Measurements from ENCODE around the gene STXBP1.

STXBP1 gene

DNA sequence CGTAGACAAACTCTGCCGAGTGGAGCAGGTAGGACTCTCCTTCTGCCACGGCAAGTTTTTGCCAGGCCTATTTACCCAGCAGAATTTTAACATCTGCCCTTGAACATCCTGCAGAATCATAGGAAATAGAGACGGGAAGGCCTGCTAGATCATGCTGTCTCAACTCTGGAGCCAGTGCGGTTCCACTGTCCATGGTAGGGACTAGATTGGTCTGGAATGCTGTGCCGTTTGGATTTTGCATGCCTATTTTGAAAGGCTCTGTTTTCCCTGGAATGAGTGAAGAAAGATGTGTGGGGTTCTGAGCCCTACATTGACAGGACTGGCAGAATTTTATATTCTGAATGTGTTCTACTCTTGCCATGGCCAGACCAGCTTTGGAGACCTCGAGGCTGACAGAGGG is 61.2 kb downstream of the STXBP1 start:
- DNase-seq (ENCODE audit: extremely low read depth, low read depth), result no peak
- TF ChIP-seq, protein P1, sequence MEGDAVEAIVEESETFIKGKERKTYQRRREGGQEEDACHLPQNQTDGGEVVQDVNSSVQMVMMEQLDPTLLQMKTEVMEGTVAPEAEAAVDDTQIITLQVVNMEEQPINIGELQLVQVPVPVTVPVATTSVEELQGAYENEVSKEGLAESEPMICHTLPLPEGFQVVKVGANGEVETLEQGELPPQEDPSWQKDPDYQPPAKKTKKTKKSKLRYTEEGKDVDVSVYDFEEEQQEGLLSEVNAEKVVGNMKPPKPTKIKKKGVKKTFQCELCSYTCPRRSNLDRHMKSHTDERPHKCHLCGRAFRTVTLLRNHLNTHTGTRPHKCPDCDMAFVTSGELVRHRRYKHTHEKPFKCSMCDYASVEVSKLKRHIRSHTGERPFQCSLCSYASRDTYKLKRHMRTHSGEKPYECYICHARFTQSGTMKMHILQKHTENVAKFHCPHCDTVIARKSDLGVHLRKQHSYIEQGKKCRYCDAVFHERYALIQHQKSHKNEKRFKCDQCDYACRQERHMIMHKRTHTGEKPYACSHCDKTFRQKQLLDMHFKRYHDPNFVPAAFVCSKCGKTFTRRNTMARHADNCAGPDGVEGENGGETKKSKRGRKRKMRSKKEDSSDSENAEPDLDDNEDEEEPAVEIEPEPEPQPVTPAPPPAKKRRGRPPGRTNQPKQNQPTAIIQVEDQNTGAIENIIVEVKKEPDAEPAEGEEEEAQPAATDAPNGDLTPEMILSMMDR (IDR thresholded peaks at IDR 0.05; ENCODE audit: low read depth, low read length), result no peak

DNA sequence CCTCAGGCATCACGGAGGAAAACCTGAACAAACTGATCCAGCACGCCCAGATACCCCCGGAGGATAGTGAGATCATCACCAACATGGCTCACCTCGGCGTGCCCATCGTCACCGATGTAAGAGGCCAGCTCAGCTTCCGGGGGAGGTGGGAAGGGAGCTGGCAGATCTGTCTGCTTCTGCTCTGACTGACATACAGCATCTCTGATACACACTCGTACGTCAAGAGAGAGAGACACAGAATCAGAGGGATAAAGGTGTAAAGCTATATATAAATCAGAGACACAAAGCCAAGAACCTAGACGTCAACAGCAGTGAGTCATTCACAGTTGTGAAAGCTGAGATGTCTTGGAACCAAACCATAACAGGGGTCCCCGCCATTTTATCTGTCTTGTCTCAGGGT is 64.6 kb downstream of the STXBP1 start:
- DNase-seq (ENCODE audit: extremely low read depth, low read depth), result no peak
- TF ChIP-seq, protein P1 (IDR thresholded peaks at IDR 0.05; ENCODE audit: low read depth, low read length), result no peak

DNA sequence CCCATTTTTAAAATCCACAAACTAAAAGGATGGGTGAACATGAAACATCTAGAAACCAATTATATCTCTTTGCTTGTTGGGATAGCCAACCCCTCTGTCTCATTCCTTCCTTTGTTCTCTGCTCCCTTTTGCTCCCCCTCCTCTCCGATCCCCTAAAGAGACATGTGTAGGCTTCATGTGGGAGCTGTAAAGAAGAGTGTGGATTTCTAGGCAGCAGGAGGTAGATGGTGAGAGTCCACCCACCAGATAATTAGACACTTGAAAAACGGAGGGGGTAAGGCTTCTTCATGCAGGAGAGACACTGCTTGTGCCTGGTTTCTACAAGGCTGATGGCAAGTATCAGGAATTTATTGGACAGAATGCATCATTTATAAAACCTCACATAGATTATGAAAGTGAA is 67.4 kb downstream of the STXBP1 start:
- TF ChIP-seq, protein P1 (IDR thresholded peaks at IDR 0.05; ENCODE audit: low read depth, low read length), result no peak
- no peak for DNase-seq (ENCODE audit: extremely low read depth, low read depth)

DNA sequence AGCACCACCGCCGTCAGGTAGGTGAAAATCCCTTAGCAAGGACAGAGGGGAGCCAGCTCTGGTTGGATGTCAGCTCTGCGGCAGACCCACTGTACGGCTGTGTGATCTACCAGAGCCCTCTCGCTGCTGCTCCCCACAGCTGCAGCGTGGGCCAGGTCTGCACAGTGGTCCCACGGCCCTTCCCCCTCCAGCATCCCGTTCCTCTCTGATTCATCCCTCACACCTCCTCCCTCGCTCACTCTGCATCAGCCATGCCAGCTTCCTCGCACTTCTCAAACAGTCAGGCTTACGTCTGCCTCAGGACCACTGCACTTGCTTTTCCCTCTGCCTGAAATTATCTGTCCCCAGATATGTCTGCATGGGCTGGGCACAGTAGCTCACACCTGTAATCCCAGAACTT is 68.1 kb downstream of the STXBP1 start:
- TF ChIP-seq, protein P1 (IDR thresholded peaks at IDR 0.05; ENCODE audit: low read depth, low read length), result no peak
- DNase-seq (ENCODE audit: extremely low read depth, low read depth), result no peak

DNA sequence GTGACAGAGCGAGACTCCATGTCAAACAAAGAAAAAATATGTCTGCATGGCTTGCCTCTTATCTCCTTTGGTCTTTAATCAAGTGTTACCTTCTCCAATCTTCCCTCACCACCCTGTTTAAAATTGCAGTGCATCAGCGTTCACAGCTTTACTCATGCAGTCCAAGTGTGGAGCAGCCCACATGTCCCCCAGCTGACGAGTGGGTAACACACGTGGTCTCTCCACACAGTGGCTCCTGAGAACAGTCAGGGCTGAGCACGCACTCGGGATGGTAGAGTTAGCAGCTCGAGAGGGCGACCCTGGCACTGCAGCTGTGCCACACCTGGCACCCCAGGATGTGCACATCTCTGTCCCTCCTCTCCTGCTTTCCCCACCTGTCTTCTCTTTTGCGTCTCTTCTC is 68.8 kb downstream of the STXBP1 start:
- TF ChIP-seq, protein P1 (IDR thresholded peaks at IDR 0.05; ENCODE audit: low read depth, low read length), result no peak

DNA sequence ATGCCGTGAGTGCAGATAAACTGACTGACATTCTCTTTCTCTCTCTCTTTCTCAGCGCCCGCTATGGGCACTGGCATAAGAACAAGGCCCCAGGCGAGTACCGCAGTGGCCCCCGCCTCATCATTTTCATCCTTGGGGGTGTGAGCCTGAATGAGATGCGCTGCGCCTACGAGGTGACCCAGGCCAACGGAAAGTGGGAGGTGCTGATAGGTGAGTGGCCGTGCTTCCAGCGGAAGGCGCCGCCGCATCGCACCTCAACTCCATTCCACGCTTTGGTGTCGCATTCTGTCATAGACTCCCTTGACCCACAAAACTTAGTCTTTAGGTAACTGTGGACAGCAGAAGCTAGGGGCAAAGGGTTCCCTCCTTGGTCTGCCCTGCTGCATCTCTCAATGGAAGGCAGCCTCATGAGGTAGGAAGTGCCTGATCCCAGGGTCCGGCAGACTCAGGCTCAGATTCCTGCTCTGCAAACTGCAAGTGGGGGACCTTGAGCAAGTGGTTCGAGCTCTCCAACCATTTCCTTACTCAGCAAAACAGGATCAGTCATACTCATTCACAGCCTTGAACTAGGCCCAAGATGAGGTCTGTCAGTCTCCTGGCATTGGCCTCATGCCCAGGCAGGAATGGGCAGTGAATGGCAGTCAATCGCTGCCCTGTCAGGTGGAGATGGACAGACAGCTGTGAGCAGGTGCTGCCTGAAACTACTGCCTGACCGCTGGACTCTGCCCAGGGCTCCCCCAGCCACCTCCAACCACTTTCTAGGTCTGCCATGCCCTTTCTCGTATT is 70.5 kb downstream of the STXBP1 start:
- TF ChIP-seq, protein P1 (IDR thresholded peaks at IDR 0.05; ENCODE audit: low read depth, low read length), result no peak
- DNase-seq (ENCODE audit: extremely low read depth, low read depth), result no peak

More for the DNA sequence above, 68.8 kb downstream of the STXBP1 start:
- DNase-seq (ENCODE audit: extremely low read depth, low read depth), result no peak

DNA sequence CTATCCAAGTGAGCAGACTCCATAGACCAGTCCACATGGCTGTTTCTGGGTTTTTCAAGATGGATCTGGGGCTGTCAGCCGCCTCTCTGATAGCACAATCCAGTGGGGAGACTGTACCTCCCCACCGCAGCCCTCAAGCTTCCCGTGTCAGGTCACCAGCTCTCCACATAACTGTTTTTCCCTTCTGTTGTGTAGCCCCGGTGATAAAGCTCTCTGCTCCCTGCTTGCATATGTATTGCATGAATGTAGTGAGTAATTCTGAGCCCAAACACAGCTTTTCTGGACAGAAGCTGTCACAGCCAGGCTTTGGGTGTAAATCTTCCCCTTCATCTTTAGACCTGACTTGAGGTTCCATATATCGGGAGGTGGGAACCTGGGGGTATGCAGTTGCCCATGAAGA is 71.6 kb downstream of the STXBP1 start:
- TF ChIP-seq, protein P1 (IDR thresholded peaks at IDR 0.05; ENCODE audit: low read depth, low read length), result no peak
- DNase-seq (ENCODE audit: extremely low read depth, low read depth), result no peak
